HG02973 (cell line): ENCODE data around the gene ZDHHC18.
A peak's percentile ranks its signal among the peaks of the same experiment; 100 is the strongest.

Experiments
- ATAC-seq: cut with Tn5 transposase; IDR thresholded peaks from one replicate; pipeline ENCODE4 v1.9.1; 2021; ENCODE audit warnings: moderate library complexity; ENCODE audit not compliant: unreplicated experiment

ZDHHC18 gene

GRCh38 chr1:26890467-26890796 is 63.9 kb downstream of the ZDHHC18 start:
- peak; percentile 14 for ATAC-seq

GRCh38 chr1:26894263-26894662 is 67.8 kb downstream of the ZDHHC18 start:
- ATAC-seq, result no peak

- no peak for ATAC-seq
These were observed 70.9 kb downstream of the ZDHHC18 start for GRCh38 chr1:26897351-26897750.

GRCh38 chr1:26900001-26900814 is 73.7 kb downstream of the ZDHHC18 start, which contains the start of gene GPATCH3:
Gene GPATCH3 (minus strand): TSS chr1:26900467. CDS start chr1:26900442, 25 bp downstream.
- peak; percentile 67 for ATAC-seq

GRCh38 chr1:26900815-26901511 is 74.5 kb downstream of the ZDHHC18 start:
- no peak for ATAC-seq
